Astrocyte of the cerebellum (primary cell): ENCODE measurements around the gene HEG1.
"Not testable (repeated sequence)": the region's sequence is repeated elsewhere in the genome, so short reads cannot be mapped to it uniquely, and the experiment has no call there.

Experiments
- DNase-seq: peaks from one replicate; pipeline ENCODE4 v3.0.0-alpha.2; 2011; ENCODE audit warnings: low read depth
- H3K4me3 ChIP-seq: 2 replicates; pipeline ENCODE4 v1.5.1; 2011; ENCODE audit warnings: mild to moderate bottlenecking, low read depth, low read length, moderate library complexity
- CTCF ChIP-seq: IDR thresholded peaks from 2 replicates; pipeline ENCODE4 v1.5.1; 2012; ENCODE audit warnings: low read length, low read depth, moderate library complexity, mild to moderate bottlenecking; ENCODE audit errors: missing control alignments
- in situ Hi-C: cut with HindIII; loops from 2 replicates; pipeline ENCODE4 v1.10.0; 2017; ENCODE audit warnings: low sequenced_read_pairs

The HEG1 gene

DNA sequence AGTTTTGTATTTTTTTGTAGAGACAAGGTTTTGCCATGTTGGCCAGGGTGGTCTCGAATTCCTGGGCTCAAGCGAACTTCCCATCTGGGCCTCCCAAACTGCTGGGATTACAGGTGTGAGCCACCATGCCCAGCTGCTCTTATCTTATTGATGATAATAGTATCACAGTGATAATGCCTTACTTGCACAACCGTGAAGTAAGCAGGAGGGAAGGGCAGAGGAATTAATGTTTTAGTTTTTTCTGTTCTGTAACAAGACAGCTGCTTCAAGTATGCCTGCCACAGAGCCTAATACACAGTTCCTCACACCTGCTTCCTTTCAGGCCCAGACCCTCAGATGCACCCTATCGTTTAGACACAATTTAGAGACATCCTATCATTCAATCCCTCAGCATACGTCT, 95.1 kb downstream of the HEG1 start:
- in situ Hi-C loops, result no loop called here
- H3K4me3 ChIP-seq, result no peak overlapping the region
- TF ChIP-seq CTCF, result no peak
- no peak for DNase-seq

GRCh38 chr3:124960105-124960504, 95.7 kb downstream of the HEG1 start:
- no peak for DNase-seq
- TF ChIP-seq CTCF, result no peak
- H3K4me3 ChIP-seq, result no peak overlapping the region
- in situ Hi-C loops, result no loop called here

DNA sequence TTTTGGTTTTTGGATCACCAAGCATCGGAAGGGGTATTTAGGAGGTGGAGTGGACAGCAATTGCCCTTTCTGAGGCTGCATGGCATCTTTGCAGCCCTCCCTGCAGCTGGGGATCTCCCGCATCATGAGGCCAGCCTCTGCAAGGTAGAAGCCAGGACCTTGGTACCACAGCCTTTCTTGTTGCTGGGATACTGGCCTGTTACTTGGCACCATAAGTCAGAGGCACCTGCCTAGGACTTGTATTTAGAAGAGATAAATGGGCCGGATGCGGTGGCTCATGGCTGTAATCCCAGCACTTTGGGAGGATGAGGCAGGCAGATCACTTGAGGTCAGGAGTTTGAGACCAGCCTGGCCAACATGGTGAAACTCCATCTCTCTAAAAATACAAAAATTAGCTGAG, 97.8 kb downstream of the HEG1 start:
- in situ Hi-C loops, DNase-seq, H3K4me3 ChIP-seq: not testable (repeated sequence)

DNA sequence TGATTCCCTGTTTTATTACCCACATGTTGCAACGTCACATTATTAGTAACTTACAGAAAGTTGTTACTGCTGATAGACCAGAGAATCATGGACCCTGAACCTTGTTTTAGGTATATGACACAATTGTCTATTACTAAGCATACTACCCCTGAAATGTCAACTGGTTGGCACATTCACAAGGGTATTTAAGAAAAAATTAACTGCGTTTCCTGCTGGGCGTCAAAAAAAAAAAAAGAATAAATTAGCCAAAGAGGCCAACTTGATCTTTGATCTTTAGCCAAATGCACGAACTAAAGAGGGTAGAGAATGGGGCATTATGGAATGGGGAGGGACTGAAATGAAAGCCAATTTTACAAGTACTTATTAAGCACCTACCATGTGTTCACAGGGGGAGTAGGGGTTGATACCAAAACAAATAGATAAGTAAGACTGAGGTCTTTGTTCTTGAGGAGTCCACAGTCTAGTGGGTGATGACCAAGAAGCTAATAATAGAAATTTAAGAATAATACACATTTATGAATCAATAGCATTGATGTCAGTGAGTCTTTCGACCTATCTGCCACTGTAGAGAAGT, 103.4 kb downstream of the HEG1 start:
- in situ Hi-C loops, result no loop called here
- no peak for DNase-seq
- no peak overlapping the region for H3K4me3 ChIP-seq
- no peak for TF ChIP-seq CTCF

- in situ Hi-C loops, result no loop called here
- no peak for DNase-seq
- no peak for TF ChIP-seq CTCF
- H3K4me3 ChIP-seq, result no peak overlapping the region
Observed at GRCh38 chr3:124951511-124952281, 104.1 kb downstream of the HEG1 start.

DNA sequence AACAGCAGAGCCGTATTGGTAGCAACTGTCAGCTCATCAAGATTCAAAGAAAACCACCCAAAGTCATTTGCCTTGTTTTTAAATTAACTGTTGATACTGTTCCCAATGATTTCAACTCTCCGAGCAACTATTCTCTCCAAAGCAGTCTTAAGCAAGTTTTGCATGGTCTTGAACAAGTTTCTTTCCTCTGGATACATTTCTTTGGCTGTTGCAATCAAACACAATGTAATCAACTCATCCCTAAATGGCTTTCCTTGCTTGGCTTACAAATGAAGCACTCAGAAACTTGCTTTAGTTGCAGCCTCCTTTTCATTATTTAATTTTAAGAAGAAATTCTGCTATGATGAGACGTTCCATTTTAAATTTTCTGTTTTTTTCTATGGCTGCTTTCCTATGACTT, 105.8 kb downstream of the HEG1 start:
- in situ Hi-C loops, result no loop called here
- no peak for TF ChIP-seq CTCF
- no peak overlapping the region for H3K4me3 ChIP-seq
- DNase-seq, result no peak

DNA sequence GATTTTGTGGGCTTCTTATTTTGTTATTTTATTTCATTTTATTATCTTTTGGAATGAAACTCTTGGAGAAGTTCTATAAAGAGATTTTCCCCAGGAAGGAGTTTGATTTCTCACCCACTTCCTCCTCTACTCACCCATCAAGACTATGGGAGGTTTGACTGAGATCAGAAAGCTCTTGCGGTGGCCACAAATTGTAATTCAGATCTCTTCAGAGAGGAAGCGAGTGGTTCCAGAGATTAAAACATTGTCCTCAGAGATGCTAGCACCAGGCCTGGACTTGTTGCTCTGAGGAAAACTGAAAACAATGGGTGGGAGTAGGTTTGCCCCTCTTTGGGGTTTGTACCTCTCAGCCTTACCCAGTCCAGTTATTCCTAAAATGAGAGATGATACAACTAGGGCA, 113.2 kb downstream of the HEG1 start:
- no peak overlapping the region for H3K4me3 ChIP-seq
- no peak for TF ChIP-seq CTCF
- DNase-seq, result no peak
- in situ Hi-C loops, result no loop called here
